ENCODE data around the gene PLEKHG1.

The PLEKHG1 gene

GRCh38 chr6:150625927-150626326 lies 26.2 kb downstream of the PLEKHG1 start:
- H3K27me3 ChIP-seq (ENCODE audit: control insufficient read depth in 5 of 5, insufficient read depth in 4 of 5, low read length in 5 of 5) = no peaks in the 10 kb centered on the region
- H3K9me3 ChIP-seq (ENCODE audit: control insufficient read depth in 5 of 5, low read length in 5 of 5) = no peaks in the 10 kb centered on the region
- H3K4me3 ChIP-seq (ENCODE audit: low read depth in 1 of 5, low read length in 5 of 5) = no peak overlapping the region
- no peaks in the 10 kb centered on the region for H3K36me3 ChIP-seq (ENCODE audit: control insufficient read depth in 5 of 5, insufficient read depth in 5 of 5, low read length in 5 of 5)
- no peak overlapping the region for H3K27ac ChIP-seq (ENCODE audit: low read depth, low read length)
- H3K4me1 ChIP-seq (ENCODE audit: control insufficient read depth in 5 of 5, insufficient read depth in 5 of 5, low read length in 5 of 5) = peaks cover 0 to 51% (median 10%) of the 10 kb centered on the region in 5 donors
- no peak overlapping the region for H3K9ac ChIP-seq (ENCODE audit: low read length in 5 of 5)

- Histone ChIP-seq H3K4me1 (ENCODE audit: control insufficient read depth in 5 of 5, insufficient read depth in 5 of 5, low read length in 5 of 5) (peaks cover 0 to 52% (median 20%) of the 10 kb centered on the region in 5 donors), H3K27me3 (ENCODE audit: control insufficient read depth in 5 of 5, insufficient read depth in 4 of 5, low read length in 5 of 5) (no peaks in the 10 kb centered on the region), H3K4me3 (ENCODE audit: low read depth in 1 of 5, low read length in 5 of 5) (no peak overlapping the region), H3K36me3 (ENCODE audit: control insufficient read depth in 5 of 5, insufficient read depth in 5 of 5, low read length in 5 of 5) (no peaks in the 10 kb centered on the region), H3K27ac (ENCODE audit: low read depth, low read length) (no peak overlapping the region), H3K9me3 (ENCODE audit: control insufficient read depth in 5 of 5, low read length in 5 of 5) (no peaks in the 10 kb centered on the region), H3K9ac (ENCODE audit: low read length in 5 of 5) (no peak overlapping the region)
Observed at GRCh38 chr6:150627154-150627553, 27.5 kb downstream of the PLEKHG1 start.

GRCh38 chr6:150627585-150628025 lies 27.9 kb downstream of the PLEKHG1 start:
- H3K9ac ChIP-seq (ENCODE audit: low read length in 5 of 5) = no peak overlapping the region
- H3K27ac ChIP-seq (ENCODE audit: low read depth, low read length) = peak overlapping the region; percentile 13
- H3K36me3 ChIP-seq (ENCODE audit: control insufficient read depth in 5 of 5, insufficient read depth in 5 of 5, low read length in 5 of 5) = no peaks in the 10 kb centered on the region
- H3K4me3 ChIP-seq (ENCODE audit: low read depth in 1 of 5, low read length in 5 of 5) = no peak overlapping the region
- no peaks in the 10 kb centered on the region for H3K9me3 ChIP-seq (ENCODE audit: control insufficient read depth in 5 of 5, low read length in 5 of 5)
- peaks cover 0 to 52% (median 23%) of the 10 kb centered on the region in 5 donors for H3K4me1 ChIP-seq (ENCODE audit: control insufficient read depth in 5 of 5, insufficient read depth in 5 of 5, low read length in 5 of 5)
- no peaks in the 10 kb centered on the region for H3K27me3 ChIP-seq (ENCODE audit: control insufficient read depth in 5 of 5, insufficient read depth in 4 of 5, low read length in 5 of 5)

GRCh38 chr6:150628908-150629307 lies 29.2 kb downstream of the PLEKHG1 start:
- no peaks in the 10 kb centered on the region for H3K27me3 ChIP-seq (ENCODE audit: control insufficient read depth in 5 of 5, insufficient read depth in 4 of 5, low read length in 5 of 5)
- no peak overlapping the region for H3K9ac ChIP-seq (ENCODE audit: low read length in 5 of 5)
- peaks cover 0 to 45% (median 23%) of the 10 kb centered on the region in 5 donors for H3K4me1 ChIP-seq (ENCODE audit: control insufficient read depth in 5 of 5, insufficient read depth in 5 of 5, low read length in 5 of 5)
- no peaks in the 10 kb centered on the region for H3K9me3 ChIP-seq (ENCODE audit: control insufficient read depth in 5 of 5, low read length in 5 of 5)
- H3K4me3 ChIP-seq (ENCODE audit: low read depth in 1 of 5, low read length in 5 of 5) = no peak overlapping the region
- H3K36me3 ChIP-seq (ENCODE audit: control insufficient read depth in 5 of 5, insufficient read depth in 5 of 5, low read length in 5 of 5) = no peaks in the 10 kb centered on the region
- H3K27ac ChIP-seq (ENCODE audit: low read depth, low read length) = no peak overlapping the region

- Histone ChIP-seq H3K4me1 (ENCODE audit: control insufficient read depth in 5 of 5, insufficient read depth in 5 of 5, low read length in 5 of 5) (peaks cover 0 to 44% (median 23%) of the 10 kb centered on the region in 5 donors), H3K36me3 (ENCODE audit: control insufficient read depth in 5 of 5, insufficient read depth in 5 of 5, low read length in 5 of 5) (no peaks in the 10 kb centered on the region), H3K4me3 (ENCODE audit: low read depth in 1 of 5, low read length in 5 of 5) (no peak overlapping the region), H3K9me3 (ENCODE audit: control insufficient read depth in 5 of 5, low read length in 5 of 5) (no peaks in the 10 kb centered on the region), H3K27ac (ENCODE audit: low read depth, low read length) (no peak overlapping the region), H3K27me3 (ENCODE audit: control insufficient read depth in 5 of 5, insufficient read depth in 4 of 5, low read length in 5 of 5) (no peaks in the 10 kb centered on the region), H3K9ac (ENCODE audit: low read length in 5 of 5) (no peak overlapping the region)
Observed at GRCh38 chr6:150631283-150631983, 31.7 kb downstream of the PLEKHG1 start.

- Histone ChIP-seq H3K4me1 (ENCODE audit: control insufficient read depth in 5 of 5, insufficient read depth in 5 of 5, low read length in 5 of 5) (peaks cover 0 to 37% (median 23%) of the 10 kb centered on the region in 5 donors), H3K27ac (ENCODE audit: low read depth, low read length) (no peak overlapping the region), H3K27me3 (ENCODE audit: control insufficient read depth in 5 of 5, insufficient read depth in 4 of 5, low read length in 5 of 5) (no peaks in the 10 kb centered on the region), H3K9ac (ENCODE audit: low read length in 5 of 5) (no peak overlapping the region), H3K4me3 (ENCODE audit: low read depth in 1 of 5, low read length in 5 of 5) (no peak overlapping the region), H3K36me3 (ENCODE audit: control insufficient read depth in 5 of 5, insufficient read depth in 5 of 5, low read length in 5 of 5) (no peaks in the 10 kb centered on the region), H3K9me3 (ENCODE audit: control insufficient read depth in 5 of 5, low read length in 5 of 5) (no peaks in the 10 kb centered on the region)
Observed at GRCh38 chr6:150631984-150632642, 32.4 kb downstream of the PLEKHG1 start.

GRCh38 chr6:150632785-150633485 lies 33.2 kb downstream of the PLEKHG1 start:
- H3K4me1 ChIP-seq (ENCODE audit: control insufficient read depth in 5 of 5, insufficient read depth in 5 of 5, low read length in 5 of 5) = peaks cover 0 to 29% (median 21%) of the 10 kb centered on the region in 5 donors
- no peaks in the 10 kb centered on the region for H3K27me3 ChIP-seq (ENCODE audit: control insufficient read depth in 5 of 5, insufficient read depth in 4 of 5, low read length in 5 of 5)
- no peak overlapping the region for H3K4me3 ChIP-seq (ENCODE audit: low read depth in 1 of 5, low read length in 5 of 5)
- no peaks in the 10 kb centered on the region for H3K36me3 ChIP-seq (ENCODE audit: control insufficient read depth in 5 of 5, insufficient read depth in 5 of 5, low read length in 5 of 5)
- H3K9me3 ChIP-seq (ENCODE audit: control insufficient read depth in 5 of 5, low read length in 5 of 5) = no peaks in the 10 kb centered on the region
- no peak overlapping the region for H3K27ac ChIP-seq (ENCODE audit: low read depth, low read length)
- H3K9ac ChIP-seq (ENCODE audit: low read length in 5 of 5) = peak overlapping the region in 1 of 5 donors; percentile 14

- Histone ChIP-seq H3K9me3 (ENCODE audit: control insufficient read depth in 5 of 5, low read length in 5 of 5) (no peaks in the 10 kb centered on the region), H3K27ac (ENCODE audit: low read depth, low read length) (no peak overlapping the region), H3K4me3 (ENCODE audit: low read depth in 1 of 5, low read length in 5 of 5) (no peak overlapping the region), H3K36me3 (ENCODE audit: control insufficient read depth in 5 of 5, insufficient read depth in 5 of 5, low read length in 5 of 5) (no peaks in the 10 kb centered on the region), H3K9ac (ENCODE audit: low read length in 5 of 5) (peak overlapping the region in 1 of 5 donors; percentile 14), H3K27me3 (ENCODE audit: control insufficient read depth in 5 of 5, insufficient read depth in 4 of 5, low read length in 5 of 5) (no peaks in the 10 kb centered on the region), H3K4me1 (ENCODE audit: control insufficient read depth in 5 of 5, insufficient read depth in 5 of 5, low read length in 5 of 5) (peaks cover 0 to 24% (median 17%) of the 10 kb centered on the region in 5 donors)
Observed at GRCh38 chr6:150633486-150633834, 33.8 kb downstream of the PLEKHG1 start.

GRCh38 chr6:150634176-150634963 lies 34.7 kb downstream of the PLEKHG1 start:
- Histone ChIP-seq H3K36me3 (ENCODE audit: control insufficient read depth in 5 of 5, insufficient read depth in 5 of 5, low read length in 5 of 5) (no peaks in the 10 kb centered on the region), H3K4me3 (ENCODE audit: low read depth in 1 of 5, low read length in 5 of 5) (no peak overlapping the region), H3K27ac (ENCODE audit: low read depth, low read length) (no peak overlapping the region)

More at GRCh38 chr6:150634176-150634963, 34.7 kb downstream of the PLEKHG1 start:
- Histone ChIP-seq H3K27me3 (ENCODE audit: control insufficient read depth in 5 of 5, insufficient read depth in 4 of 5, low read length in 5 of 5) (no peaks in the 10 kb centered on the region), H3K9ac (ENCODE audit: low read length in 5 of 5) (no peak overlapping the region), H3K9me3 (ENCODE audit: control insufficient read depth in 5 of 5, low read length in 5 of 5) (no peaks in the 10 kb centered on the region), H3K4me1 (ENCODE audit: control insufficient read depth in 5 of 5, insufficient read depth in 5 of 5, low read length in 5 of 5) (peaks cover 0 to 18% (median 16%) of the 10 kb centered on the region in 5 donors)
